GM12875 (cell line): Measurements from ENCODE around the gene BTD.

ENCODE experiments used
- H3K4me3 ChIP-seq: one replicate; pipeline ENCODE4 v1.5.1; 2011; ENCODE audit warnings: low read depth, low read length, control low read depth
- CTCF ChIP-seq: IDR thresholded peaks from 2 replicates; pipeline ENCODE4 v1.5.1; 2011; ENCODE audit warnings: low read depth, mild to moderate bottlenecking, control low read depth, inconsistent platforms, low read length, moderate library complexity, borderline replicate concordance; ENCODE audit not compliant: insufficient read depth

Gene BTD

GRCh38 chr3:15646851-15647511, 45.4 kb downstream of the BTD start:
- TF ChIP-seq CTCF: no peak
- no peak overlapping the region for H3K4me3 ChIP-seq

DNA sequence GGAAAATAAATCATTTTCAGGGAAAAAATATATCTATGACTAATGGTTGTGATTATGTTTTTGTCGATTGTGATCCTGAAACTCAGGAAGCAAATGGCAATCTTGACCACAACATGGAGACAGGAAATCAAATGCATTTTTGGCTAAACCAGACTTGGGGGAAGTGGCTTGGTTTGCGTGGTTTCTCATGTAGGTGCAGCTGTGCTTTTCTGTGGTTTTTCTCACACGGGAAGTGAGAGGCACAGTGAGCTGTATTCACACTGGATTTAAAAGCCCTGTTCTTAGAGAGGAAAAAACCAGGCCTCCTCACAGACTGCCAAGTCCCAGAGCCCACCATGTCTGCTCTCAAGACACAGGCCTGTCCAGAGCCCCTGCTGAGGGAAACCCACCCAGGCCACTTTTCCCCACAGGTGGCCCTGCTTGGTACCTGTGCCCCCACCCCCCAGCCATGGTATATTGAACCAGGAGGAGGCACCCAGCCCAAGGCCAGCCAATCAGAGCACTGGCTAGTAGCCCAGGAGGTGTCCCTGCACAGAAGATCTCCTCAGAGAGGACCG, 46.1 kb downstream of the BTD start:
- no peak overlapping the region for H3K4me3 ChIP-seq
- no peak for TF ChIP-seq CTCF

GRCh38 chr3:15649341-15649740, 47.8 kb downstream of the BTD start:
- TF ChIP-seq CTCF: no peak
- H3K4me3 ChIP-seq: no peak overlapping the region

- TF ChIP-seq CTCF: no peak
- no peak overlapping the region for H3K4me3 ChIP-seq
Observed at GRCh38 chr3:15649858-15650257, 48.3 kb downstream of the BTD start.

DNA sequence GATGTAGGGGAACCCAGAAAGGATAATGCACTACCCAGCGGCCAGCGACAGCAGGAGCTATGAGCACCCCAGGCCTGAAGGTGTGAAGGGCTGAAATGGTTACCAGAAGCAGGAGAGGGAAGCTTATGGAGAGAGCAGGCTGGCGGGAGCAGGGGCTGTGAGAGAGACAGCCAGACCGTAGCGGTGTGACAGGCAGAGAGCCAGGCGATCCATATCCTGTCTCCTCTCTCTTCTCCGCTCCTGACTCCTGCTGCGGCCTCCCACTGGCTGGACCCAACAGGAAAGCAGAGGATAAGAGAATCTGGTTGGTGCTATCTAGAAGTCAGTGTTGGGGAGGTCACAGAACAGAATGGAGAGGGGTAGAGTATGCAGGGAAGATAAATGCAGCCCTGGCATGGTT, 49.9 kb downstream of the BTD start:
- TF ChIP-seq CTCF: no peak
- H3K4me3 ChIP-seq: no peak overlapping the region

DNA sequence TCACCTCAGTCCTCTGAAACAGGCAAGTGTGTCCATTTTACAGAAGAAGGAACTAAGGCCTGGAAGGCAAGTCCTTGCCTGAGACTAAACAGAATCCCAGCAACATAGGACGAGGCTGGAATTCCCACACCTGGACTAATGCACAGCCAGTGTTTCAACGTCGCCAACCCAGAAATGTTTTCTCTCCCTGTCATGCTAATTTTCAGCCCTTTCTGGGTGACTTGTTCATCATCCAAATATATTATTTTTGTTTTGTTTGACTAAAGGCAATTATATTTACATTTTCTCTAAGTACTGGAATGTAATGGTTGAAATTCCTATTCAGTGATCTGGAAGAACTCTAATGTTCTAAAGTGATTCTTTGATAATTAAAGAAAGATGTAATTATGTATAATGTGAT, 51.8 kb downstream of the BTD start:
- H3K4me3 ChIP-seq: no peak overlapping the region
- no peak for TF ChIP-seq CTCF

- no peak overlapping the region for H3K4me3 ChIP-seq
- no peak for TF ChIP-seq CTCF
Observed at GRCh38 chr3:15654127-15654526, 52.6 kb downstream of the BTD start.
